GM19395 (cell line): ENCODE data around the gene OR10J5.
A peak's percentile ranks its signal among the peaks of the same experiment; 100 is the strongest.
"Not testable (repeated sequence)": the region's sequence is repeated elsewhere in the genome, so short reads cannot be mapped to it uniquely, and the experiment has no call there.

ENCODE experiments used
- ATAC-seq: cut with Tn5 transposase; IDR thresholded peaks from one replicate; pipeline ENCODE4 v1.9.1; 2021; ENCODE audit warnings: mild to moderate bottlenecking, moderate library complexity; ENCODE audit not compliant: unreplicated experiment

The OR10J5 gene, protein sequence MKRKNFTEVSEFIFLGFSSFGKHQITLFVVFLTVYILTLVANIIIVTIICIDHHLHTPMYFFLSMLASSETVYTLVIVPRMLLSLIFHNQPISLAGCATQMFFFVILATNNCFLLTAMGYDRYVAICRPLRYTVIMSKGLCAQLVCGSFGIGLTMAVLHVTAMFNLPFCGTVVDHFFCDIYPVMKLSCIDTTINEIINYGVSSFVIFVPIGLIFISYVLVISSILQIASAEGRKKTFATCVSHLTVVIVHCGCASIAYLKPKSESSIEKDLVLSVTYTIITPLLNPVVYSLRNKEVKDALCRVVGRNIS

DNA sequence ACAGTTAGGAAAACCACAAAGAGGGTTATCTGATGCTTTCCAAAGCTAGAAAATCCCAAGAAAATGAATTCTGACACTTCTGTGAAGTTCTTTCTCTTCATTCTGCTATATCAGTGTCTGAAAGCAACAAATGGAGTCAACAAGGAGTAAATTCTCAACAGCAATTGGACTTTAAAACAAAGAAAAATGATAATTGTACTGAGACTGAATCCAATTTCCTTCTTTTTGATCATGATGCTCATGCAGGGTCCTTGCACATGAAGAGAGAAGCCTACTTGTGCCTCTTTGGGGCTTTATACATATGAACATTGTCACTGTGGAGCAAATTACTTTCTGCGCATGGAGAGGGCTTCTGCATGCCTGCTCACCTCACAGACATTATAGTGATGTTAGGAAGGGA lies at the start of gene OR10J5:
OR10J5 (minus strand) TSS at position 101 of the 400 bp plus-strand sequence; CDS start at position 101, 0 bp downstream.
- ATAC-seq, result no peak

DNA sequence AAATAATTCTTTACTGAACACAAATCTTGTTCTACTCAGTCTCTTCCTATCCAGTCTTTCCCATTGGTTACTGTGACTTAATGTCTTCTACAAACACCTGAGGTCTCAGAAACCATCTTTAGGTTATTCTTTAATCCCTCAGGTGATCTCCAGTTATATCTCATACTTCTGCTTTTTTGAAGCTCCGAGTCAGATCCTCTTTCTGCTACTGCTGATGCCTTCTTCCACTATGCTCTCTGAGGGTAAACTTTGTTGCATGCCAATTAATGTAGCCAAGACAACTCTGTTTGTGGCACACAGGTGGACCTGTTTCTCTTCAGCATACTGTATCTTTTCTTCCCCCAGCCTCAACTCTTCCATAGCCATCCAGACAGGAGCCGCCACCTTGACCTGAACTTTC lies 48.7 kb upstream of the OR10J5 start:
- ATAC-seq, result no peak

DNA sequence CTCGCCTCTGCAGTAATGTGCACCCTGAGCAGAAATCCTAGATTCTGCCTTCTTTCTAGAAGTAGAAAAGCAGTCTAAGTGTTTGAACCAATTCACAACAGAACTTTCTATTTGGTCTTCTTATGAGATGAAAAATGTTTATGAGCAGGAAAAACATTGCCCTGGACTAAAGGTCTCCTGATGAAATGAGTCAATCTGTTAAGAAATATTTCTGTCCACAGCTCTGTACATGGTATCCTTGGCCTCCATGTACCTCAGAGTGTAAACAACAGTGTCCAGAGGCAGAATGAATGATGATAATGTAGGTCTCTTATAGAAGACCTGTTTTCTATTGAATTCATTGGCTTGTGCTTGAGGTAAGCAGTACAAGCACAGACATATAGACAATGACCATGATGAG lies 45.6 kb upstream of the OR10J5 start:
- ATAC-seq, result no peak

DNA sequence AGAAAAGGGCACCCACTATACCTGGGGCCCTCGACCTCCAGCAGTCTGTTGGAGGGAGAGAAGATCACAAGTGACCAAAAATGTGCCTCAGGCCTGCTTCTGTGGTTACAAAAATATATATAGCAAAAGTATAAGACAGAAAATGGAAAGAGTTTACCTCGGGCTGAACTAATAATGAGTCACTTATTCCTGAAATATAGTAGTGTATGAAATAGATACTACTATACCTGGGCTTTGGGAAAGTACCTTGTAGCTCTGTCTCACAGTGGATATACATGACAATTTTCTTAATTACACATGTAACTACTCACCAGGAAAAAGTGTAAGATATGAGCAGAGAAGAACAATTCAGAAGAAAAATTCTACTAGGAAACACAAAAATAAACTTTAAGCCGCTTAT lies 44.5 kb upstream of the OR10J5 start:
- peak; percentile 83 for ATAC-seq

DNA sequence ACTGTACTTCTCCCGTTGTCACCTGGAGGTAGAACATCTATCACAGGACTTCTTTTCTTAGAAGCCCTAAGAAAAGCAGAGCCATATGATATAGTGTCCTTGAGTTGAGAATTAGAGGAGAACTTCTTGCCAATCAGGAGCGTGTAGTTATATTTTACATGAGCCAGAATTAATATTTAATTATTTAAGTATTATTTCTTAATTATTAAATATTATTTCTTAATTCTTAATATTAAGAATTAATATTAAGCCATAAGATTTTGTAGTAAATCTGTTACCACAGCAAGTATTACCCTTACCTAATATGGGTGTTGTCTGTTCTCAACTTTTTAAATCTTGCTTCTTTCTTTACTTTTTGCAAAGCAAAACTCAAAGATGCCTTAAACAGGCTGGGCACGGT lies 41.6 kb upstream of the OR10J5 start:
- no peak for ATAC-seq

DNA sequence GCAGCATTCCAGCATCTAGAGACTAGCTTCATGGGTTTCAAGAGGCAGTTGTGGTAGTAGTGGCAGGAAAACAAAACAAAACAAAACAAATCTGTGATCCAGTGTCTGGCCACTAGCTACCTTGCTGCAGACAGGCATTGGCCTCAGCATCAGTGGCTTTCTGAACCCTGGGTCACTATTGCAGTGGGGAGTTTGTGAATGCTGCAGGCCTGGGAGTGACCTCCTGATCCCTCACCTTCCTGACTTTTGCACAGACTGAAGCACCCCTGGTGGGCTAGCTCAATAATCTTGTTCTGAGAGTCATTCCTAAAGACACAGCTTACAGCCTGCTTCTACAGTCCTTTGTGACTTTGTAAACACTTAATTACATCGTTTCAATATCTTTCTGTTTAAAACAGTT lies 26.9 kb upstream of the OR10J5 start:
- no peak for ATAC-seq

DNA sequence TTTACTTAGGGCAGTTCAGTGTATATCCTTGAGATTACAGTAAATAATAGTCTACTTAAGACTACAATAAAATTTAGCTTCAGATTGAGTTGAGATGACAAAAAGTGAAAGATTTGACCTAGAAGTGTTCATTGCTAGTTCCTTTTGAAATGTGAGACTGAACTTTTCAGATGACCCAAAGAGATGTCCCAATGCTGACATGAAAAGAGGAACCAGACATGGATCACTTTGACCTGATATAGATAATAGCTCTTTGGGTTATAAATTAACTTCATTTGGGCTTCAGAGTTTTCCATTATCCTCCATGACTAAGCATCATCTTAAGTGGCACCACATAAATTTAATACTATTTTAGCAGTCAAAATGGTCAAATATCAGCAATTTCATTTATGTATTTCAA lies 25.7 kb upstream of the OR10J5 start:
- no peak for ATAC-seq

DNA sequence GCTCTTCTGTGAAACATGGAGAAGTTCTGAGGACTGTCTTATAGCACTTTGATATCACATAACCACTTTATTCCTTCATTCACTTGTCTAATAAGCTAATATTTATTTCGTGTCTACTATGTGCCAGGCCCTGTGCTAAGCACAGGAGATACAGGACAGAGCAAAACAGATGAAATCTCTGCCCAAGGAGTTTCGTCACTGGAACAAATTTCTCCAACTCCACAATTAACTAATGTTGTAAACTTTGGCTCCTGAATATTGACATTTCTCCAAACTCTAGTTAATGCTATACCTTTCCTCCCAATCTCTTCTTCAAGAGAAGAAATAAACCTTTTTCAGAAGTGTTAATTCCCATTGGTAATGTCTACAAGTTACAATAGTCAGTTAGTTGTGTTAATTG lies 24.8 kb upstream of the OR10J5 start:
- ATAC-seq, result no peak

DNA sequence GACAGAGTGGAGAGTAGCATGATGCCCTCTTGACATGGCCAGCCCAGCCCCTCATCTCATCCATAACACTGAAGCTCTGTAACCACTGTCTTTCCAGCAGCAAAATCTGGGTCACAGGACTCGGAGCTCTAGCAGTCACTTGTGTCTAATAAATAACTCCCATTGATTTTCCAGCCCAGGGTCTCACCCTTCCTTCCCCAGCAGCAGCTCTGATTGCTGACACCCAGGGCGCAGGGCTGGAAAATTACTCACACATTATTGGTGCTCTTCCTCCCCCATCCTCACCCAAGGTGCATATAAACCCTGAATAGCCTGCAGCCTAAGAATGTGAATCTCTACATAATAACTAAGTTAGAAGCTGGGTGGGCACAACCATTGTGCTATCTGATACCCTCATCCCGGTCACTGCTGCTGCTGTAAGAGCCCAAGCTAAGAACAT lies 21.1 kb upstream of the OR10J5 start:
- ATAC-seq, result no peak

DNA sequence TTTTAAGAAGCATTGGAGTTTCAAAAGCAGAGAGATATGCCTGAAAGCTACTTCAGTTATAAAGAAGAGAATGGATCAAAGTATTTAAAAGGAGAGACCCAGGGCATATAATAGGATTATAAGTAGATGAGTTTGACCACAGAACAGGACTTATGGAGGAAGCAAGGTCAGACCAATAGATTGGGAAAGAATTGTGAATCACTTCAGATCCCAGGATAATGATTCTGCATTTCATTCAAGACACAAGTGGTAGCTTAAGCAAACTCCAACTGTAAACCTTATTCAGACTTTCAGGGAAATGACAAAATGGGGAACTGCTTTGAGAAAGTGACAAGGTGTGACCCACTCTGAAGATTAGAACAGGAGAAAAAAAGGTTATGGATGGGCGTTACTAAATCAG lies 18.9 kb upstream of the OR10J5 start:
- ATAC-seq, result no peak

DNA sequence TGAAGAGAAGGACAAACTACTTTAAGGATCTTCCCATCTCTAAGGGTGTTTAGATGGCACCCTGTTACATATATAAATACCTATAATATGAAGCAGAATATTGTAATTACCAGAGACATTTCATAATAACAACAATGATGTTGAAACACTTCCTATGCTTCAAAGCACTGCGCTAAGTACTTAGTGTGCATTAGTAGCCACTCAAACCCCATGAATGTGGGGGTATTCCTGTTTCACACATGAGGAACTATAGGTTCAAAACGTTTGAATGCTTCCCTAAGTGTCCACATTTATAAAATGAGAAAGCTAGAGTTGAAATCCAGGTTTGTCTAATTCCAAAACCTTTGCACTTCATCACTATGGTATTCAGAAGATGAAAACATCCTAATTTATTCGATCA lies 18.5 kb upstream of the OR10J5 start:
- ATAC-seq, result no peak

DNA sequence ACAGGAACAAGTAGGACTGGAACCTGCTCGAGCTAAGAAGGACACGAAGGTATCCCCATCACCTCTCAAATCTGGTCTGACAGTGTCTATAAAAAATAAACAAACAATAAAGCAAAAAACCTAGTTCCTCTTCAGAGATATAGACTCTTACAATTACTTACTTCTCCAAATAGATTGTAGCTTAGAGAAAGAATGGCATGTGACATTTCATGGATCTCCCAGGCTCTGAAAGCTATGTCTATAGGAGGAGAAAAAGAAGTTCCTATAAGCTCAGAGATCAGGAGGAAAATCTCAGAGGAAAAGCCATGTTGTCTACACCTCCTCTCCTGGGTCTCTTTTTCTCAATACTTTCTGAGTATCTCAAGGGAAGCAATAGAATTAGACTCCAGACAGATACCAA lies 12.3 kb upstream of the OR10J5 start:
- no peak for ATAC-seq

DNA sequence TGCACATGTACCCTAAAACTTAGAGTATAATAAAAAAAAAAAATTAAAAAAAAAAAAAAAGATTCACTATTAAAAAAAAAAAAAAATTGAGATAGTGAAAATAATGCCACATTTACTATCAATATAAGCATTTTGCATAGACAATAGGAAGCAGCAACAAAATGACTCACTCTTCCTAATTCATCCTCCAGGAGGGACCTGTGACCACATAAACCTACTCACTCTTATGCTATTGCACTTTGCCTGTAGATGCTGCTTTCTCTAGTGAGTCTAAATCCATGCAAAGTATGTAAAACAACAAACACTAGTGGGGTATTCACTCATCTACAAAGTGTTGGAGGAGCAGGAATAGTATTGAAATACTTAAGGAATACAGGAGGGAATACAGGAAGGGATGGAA lies 2.9 kb downstream of the OR10J5 start:
- ATAC-seq, result no peak

DNA sequence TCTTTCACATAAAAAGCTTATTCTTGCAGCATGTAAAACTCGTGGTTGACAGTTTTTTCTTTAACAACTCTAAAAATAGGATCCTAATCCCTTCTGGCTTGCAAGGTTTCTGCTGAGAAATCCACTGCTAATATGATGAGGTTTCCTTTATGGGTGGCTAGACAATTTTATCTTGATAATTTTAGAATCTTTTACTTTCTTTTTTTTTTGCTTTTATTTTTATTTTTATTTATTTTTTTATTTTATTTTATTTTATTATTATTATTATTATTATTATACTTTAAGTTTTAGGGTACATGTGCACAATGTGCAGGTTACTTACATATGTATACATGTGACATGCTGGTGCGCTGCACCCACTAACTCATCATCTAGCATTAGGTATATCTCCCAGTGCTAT lies 11.0 kb downstream of the OR10J5 start:
- ATAC-seq, result not testable (repeated sequence)

DNA sequence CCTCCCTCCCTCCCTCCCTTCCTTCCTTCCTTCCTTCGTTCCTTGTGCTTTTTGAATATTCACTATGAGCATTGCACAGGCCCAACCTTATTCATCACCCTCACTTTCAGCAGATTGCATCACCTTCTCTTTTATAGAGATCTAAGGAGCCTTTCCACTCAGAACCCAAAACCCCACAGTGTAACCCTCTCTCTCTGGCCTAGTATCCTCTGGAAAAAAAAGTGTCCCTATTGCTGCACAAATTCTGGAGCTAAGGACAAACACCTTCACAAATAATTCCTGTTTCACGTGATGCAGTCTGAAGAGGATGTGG lies 25.6 kb downstream of the OR10J5 start:
- ATAC-seq, result no peak

DNA sequence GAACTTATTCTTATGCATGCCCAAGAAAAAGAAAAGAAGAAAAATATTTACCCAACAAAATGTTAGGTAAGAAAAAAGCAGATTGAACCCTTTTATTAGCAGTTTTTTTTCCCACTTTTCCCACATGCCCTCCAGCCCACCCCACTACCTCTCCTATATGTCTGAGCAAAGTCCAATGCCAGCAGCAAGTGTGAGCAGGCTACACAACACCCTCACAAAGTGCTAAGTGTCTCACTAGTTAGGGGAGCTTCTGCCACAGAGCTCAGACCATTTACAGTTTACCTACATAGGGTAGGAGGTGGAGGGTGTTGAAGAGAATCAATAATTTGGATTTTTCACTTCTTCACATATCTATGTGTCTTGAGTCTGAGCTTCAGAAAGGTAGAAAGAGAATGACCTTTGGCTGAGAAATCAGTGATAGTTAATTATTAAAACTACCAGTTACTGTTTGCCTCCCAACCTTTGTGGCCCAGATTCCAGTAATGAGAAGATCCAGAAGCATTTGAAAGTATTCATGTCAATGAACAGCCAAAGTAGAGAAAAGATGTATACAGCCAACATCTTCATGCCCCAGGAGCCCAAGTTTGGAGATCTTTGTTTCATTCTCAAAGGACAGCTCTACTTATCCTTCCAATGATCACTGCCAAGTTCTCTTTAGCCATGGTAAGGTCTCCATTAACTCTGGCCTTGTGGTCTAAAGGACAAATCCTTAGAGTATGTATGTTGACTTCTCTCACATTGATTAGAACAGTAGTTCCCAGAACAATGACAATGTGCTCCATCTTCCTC lies 26.2 kb downstream of the OR10J5 start:
- ATAC-seq, result no peak

DNA sequence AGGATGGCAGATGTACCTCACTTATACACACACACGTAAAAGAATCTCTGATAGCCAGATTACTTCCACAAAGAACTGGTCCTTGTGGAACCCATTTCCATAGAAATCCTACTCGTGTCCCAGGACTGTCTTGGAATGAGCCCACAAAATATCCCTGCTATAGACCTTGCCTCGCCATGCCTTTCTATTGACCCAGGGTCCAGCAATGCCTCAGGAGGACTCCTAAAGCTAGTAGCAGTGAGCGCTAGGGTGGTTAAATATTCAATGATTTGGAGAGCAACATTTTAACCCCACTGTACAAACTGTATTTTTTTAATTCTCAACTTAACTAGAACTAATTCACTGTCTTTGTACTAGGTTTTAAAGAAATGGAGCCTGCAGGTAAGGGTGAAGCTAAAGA lies 26.9 kb downstream of the OR10J5 start:
- no peak for ATAC-seq

DNA sequence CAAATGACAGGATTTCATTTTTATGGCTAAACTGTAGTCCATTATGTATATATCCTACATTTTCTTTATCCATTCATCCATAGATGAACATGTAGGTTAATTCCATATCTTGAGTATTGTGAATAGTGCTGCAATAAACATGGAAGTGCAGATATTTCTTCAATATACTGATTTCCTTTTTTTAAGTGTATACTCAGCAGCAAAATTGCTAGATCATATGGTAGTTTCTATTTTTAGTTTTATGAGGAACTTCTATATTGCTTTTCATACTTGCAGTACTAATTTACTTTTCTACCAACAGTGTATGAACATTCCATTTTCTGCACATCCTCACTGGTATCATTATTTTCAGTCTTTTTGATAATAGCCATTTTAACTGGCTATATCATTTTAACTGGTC lies 30.1 kb downstream of the OR10J5 start:
- ATAC-seq, result no peak

DNA sequence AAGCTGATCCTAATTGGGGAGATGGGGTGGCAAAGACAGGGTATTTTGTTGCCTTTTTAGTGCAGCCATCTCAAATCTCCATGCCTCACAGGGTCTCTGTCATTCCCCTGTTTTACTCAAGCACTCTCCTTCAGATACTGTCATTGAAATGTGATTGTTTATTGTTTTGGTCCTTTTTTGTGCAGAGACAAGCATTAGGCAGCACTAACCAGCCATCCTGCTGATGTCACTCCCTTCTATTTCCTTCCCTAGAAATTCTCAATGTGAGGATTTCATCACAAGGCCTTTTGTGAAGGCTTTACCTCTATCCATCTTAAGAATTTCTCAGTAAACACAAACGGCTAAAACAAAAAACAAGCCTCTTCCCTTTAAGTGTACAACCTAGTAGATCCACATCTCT lies 34.7 kb downstream of the OR10J5 start:
- no peak for ATAC-seq

DNA sequence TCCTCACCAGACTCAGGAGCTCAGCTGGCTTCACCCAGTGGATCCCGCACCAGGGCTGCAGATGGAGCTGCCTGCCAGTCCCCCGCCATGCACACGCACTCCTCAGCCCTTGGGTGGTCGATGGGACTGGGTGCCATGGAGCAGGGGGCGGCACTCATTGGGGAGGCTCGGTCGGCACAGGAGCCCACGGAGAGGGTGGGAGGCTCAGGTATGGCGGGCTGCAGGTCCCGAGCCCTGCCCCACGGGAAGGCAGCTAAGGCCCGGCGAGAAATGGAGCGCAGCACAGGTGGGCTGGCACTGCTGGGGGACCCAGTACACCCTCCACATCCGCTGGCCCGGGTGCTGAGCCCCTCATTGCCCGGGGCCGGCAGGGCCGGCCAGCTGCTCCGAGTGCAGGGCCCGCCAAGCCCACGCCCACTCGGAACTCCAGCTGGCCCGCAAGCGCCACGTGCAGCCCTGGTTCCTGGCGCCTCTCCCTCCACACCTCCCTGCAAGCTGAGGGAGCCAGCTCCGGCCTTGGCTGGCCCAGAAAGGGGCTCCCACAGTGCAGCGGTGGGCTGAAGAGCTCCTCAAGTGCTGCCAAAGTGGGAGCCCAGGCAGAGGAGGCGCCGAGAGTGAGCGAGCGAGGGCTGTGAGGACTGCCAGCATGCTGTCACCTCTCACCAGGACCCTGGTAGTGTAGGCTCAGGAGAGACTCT lies 41.1 kb downstream of the OR10J5 start:
- not testable (repeated sequence) for ATAC-seq

DNA sequence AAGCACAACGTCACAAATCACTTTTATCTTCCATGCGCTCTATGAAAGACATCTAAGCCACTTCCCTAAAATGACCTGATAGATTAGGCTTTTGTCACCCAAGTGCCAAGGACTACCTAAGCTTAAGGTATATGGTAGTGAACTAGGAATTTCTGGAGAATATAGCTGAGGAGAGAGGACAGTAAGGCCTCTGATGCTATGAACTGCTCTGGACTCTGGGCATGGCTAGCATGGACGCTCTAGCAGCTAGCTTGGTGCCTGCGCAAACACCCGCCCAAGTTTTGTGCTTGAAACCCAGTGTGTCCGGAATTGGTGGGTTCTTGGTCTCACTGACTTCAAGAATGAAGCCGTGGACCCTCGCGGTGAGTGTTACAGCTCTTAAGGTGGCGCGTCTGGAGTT lies 42.5 kb downstream of the OR10J5 start:
- no peak for ATAC-seq
